Nephron (organoid): ENCODE results near the gene LMOD2.
"Not testable (repeated sequence)": the region's sequence is repeated elsewhere in the genome, so short reads cannot be mapped to it uniquely, and the experiment has no call there.

Source experiments
- H3K27ac Mint-ChIP-seq, 3 experiments: 2 replicates each; pipeline ENCODE4 v1.8.0; 2020; ENCODE audit warnings: mixed read lengths in 3 of 3, mild to moderate bottlenecking in 2 of 3, moderate library complexity in 1 of 3
- H3K27me3 Mint-ChIP-seq: 2 replicates; pipeline ENCODE4 v1.8.0; 2021; ENCODE audit warnings: low read depth, mild to moderate bottlenecking, moderate library complexity, mixed read lengths
- H3K36me3 Mint-ChIP-seq: 2 replicates; pipeline ENCODE4 v1.8.0; 2020; ENCODE audit warnings: low read depth, mixed read lengths
- H3K4me1 Mint-ChIP-seq: 2 replicates; pipeline ENCODE4 v1.8.0; 2020; ENCODE audit warnings: mixed read lengths
- H3K4me3 Mint-ChIP-seq, 3 experiments: 2 replicates each; pipeline ENCODE4 v1.8.0; 2020; ENCODE audit warnings: mild to moderate bottlenecking in 3 of 3, mixed read lengths in 3 of 3, moderate library complexity in 2 of 3
- H3K9me3 Mint-ChIP-seq: 2 replicates; pipeline ENCODE4 v1.8.0; 2020; ENCODE audit warnings: mixed read lengths
- TF ChIP-seq, protein P1 (sequence below), 3 experiments: fragments of 200-600 bp; sonication (generic); IDR thresholded peaks; one replicate each; pipeline ENCODE4 v1.5.0; 2021; ENCODE audit warnings: antibody characterized with exemption in 3 of 3; ENCODE audit not compliant: unreplicated experiment in 3 of 3

LMOD2 gene

DNA sequence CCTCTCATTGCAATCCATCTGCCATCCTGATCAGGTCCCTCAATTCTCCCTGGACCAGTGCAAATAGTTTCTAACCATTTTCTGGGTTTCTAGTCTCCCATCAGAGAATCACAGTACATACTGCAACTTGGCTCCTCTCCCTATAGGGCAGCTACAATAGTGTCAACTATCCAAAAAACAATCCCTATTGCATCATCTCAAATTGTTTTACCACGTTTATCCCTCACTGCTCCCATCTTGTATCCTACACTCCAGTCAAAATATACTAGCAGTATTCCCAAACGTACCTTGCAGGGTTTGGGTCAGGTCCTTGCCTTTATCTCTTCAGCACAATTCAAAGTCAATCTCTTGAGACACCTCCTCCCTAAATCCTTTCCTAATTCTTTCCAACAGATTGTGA, 30.4 kb upstream of the LMOD2 start:
- TF ChIP-seq, protein P1, sequence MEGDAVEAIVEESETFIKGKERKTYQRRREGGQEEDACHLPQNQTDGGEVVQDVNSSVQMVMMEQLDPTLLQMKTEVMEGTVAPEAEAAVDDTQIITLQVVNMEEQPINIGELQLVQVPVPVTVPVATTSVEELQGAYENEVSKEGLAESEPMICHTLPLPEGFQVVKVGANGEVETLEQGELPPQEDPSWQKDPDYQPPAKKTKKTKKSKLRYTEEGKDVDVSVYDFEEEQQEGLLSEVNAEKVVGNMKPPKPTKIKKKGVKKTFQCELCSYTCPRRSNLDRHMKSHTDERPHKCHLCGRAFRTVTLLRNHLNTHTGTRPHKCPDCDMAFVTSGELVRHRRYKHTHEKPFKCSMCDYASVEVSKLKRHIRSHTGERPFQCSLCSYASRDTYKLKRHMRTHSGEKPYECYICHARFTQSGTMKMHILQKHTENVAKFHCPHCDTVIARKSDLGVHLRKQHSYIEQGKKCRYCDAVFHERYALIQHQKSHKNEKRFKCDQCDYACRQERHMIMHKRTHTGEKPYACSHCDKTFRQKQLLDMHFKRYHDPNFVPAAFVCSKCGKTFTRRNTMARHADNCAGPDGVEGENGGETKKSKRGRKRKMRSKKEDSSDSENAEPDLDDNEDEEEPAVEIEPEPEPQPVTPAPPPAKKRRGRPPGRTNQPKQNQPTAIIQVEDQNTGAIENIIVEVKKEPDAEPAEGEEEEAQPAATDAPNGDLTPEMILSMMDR (IDR thresholded peaks at IDR 0.05; ENCODE audit: unreplicated experiment in 3 of 3) = no peak
- Mint-ChIP-seq H3K9me3 (no peaks in the 10 kb centered on the region), H3K36me3 (no peaks in the 10 kb centered on the region), H3K27me3 (no peaks in the 10 kb centered on the region), H3K27ac (no peak overlapping the region), H3K4me1 (peaks cover 6% of the 10 kb centered on the region), H3K4me3 (no peak overlapping the region)

DNA sequence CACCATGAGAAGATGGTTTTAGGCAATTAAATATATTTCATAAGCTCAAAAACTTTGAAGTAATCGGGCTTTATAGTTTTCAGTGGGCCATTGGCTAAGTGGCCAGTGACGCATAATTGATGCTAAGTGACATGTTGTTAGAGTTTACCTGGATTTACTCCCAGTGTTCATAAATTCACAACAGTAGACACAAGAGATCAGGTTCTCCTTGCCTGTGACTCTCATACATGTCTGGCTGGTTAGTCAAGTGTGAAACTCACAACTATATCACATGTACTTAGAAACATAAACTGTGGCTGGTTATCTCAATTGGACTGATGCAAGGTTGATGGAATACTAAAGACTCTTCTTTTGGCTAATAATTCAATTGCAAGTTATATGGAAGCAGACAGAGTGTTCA, 27.8 kb upstream of the LMOD2 start:
- H3K36me3 Mint-ChIP-seq = no peaks in the 10 kb centered on the region
- no peaks in the 10 kb centered on the region for H3K9me3 Mint-ChIP-seq
- TF ChIP-seq, protein P1 (IDR thresholded peaks at IDR 0.05; ENCODE audit: unreplicated experiment in 3 of 3) = no peak
- no peak overlapping the region for H3K27ac Mint-ChIP-seq
- H3K27me3 Mint-ChIP-seq = no peaks in the 10 kb centered on the region
- peaks cover 2% of the 10 kb centered on the region for H3K4me1 Mint-ChIP-seq
- no peak overlapping the region for H3K4me3 Mint-ChIP-seq

DNA sequence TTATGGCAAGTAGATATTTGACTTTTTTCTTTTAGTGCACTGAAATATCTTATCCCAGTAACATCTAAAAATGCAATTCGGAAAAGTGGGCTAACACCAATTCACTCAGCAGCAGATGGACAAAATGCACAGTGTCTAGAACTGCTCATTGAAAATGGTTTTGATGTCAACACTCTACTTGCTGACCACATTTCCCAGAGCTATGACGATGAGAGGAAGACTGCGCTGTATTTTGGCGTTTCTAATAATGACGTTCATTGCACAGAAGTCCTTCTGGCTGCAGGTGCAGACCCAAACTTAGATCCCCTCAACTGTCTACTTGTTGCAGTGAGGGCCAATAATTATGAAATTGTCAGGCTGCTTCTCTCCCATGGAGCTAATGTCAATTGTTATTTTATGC, 26.8 kb upstream of the LMOD2 start:
- no peaks in the 10 kb centered on the region for H3K36me3 Mint-ChIP-seq
- no peaks in the 10 kb centered on the region for H3K9me3 Mint-ChIP-seq
- H3K27ac Mint-ChIP-seq = no peak overlapping the region
- no peak overlapping the region for H3K4me3 Mint-ChIP-seq
- TF ChIP-seq, protein P1 (IDR thresholded peaks at IDR 0.05; ENCODE audit: unreplicated experiment in 3 of 3) = no peak
- no peaks in the 10 kb centered on the region for H3K27me3 Mint-ChIP-seq
- no peaks in the 10 kb centered on the region for H3K4me1 Mint-ChIP-seq

DNA sequence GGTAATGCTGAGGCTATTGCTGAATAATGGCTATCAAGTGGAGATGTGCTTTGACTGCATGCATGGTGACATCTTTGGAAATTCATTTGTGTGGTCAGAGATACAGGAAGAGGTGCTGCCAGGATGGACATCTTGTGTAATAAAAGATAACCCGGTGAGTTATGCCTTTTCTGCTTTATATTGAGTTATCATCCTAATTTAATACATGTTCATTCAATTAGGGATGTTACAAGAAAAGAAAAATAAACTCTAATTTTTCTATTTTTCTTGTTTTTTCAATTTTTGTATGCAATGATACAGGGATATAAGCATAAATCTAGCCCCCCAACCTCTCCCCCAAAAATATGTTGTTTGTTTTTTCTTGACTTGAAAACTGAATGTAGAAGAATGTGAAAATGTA, 26.4 kb upstream of the LMOD2 start:
- Mint-ChIP-seq H3K27me3 (no peaks in the 10 kb centered on the region), H3K27ac (no peak overlapping the region), H3K4me1 (no peaks in the 10 kb centered on the region), H3K9me3 (no peaks in the 10 kb centered on the region), H3K4me3 (no peak overlapping the region), H3K36me3 (no peaks in the 10 kb centered on the region)
- TF ChIP-seq, protein P1 (IDR thresholded peaks at IDR 0.05; ENCODE audit: unreplicated experiment in 3 of 3) = no peak

DNA sequence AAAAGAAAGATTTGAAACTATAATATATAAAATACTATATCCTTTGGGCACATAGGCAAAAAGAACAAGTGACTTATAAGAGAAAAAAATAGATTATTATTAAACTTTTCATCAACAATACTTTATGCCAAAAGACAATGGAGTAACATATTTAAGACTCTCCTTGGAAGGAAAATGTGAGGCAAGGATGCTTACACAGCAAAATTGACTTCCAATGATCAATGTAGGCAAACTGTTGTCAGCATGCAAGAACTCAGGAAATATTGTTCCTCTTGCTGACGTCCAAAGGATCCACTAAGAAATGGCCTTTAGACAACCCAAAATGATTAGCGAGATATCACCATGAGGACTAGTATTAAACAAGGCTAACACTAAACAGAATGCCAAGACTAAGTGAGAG, 22.9 kb upstream of the LMOD2 start:
- Mint-ChIP-seq H3K4me1 (peaks cover 6% of the 10 kb centered on the region), H3K36me3 (no peaks in the 10 kb centered on the region), H3K4me3 (no peak overlapping the region), H3K27ac (no peak overlapping the region), H3K9me3 (no peaks in the 10 kb centered on the region), H3K27me3 (no peaks in the 10 kb centered on the region)
- TF ChIP-seq, protein P1 (IDR thresholded peaks at IDR 0.05; ENCODE audit: unreplicated experiment in 3 of 3) = no peak

DNA sequence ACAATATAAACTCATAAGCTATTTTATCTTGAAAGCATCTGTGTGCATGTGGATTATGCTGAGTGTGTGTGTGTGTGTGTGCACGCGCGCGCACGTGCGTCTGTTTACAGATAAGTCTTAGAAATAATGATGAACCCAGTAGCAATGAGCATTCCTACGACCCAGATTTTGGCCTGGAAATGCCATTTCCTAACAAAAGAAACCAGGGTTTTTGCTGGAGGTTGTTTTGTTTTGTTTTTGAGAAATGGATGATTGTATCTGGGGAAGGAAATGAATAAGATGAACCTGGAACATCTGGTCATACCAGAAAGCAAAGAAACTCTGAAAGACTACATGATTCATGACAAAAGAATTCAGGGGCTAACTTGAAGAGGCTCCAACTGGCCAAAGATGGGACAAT, 22.1 kb upstream of the LMOD2 start:
- H3K4me1 Mint-ChIP-seq = peaks cover 6% of the 10 kb centered on the region
- no peaks in the 10 kb centered on the region for H3K9me3 Mint-ChIP-seq
- H3K4me3 Mint-ChIP-seq = no peak overlapping the region
- no peaks in the 10 kb centered on the region for H3K27me3 Mint-ChIP-seq
- TF ChIP-seq, protein P1 (IDR thresholded peaks at IDR 0.05; ENCODE audit: unreplicated experiment in 3 of 3) = no peak
- no peak overlapping the region for H3K27ac Mint-ChIP-seq
- H3K36me3 Mint-ChIP-seq = no peaks in the 10 kb centered on the region

DNA sequence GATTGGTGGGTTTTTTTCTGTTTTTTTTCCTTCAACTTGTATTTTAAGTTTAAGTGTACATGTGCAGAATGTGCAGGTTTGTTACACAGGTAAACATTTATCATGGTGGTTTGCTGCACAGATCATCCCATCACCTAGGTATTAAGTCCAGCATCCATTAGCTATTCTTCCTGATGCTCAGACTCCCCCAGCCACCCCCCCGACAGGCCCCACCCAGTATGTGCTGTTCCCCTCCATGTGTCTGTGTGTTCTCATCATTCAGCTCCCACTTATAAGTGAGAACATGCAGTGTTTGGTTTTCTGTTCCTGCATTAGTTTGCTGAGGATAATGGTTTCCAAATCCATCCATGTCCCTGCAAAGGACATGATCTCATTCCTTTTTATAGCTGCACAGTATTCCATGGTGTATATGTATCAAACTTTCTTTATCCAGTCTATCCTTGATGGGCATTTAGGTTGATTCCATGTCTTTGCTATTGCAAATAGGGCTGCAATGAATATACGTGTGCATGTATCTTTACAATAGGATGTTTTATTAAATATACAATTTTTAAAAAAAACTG, 21.6 kb upstream of the LMOD2 start:
- not testable (repeated sequence) for H3K27ac Mint-ChIP-seq, H3K9me3 Mint-ChIP-seq

More for the DNA sequence above, 21.6 kb upstream of the LMOD2 start:
- H3K27me3 Mint-ChIP-seq, H3K36me3 Mint-ChIP-seq, H3K4me1 Mint-ChIP-seq, H3K4me3 Mint-ChIP-seq: not testable (repeated sequence)
